Sigmoid colon (tissue), 7 donors: ENCODE results near the gene NKX2-3. TPM values are rescaled to one million over a fixed set of nuclear protein-coding genes. Genes with fewer than 3 reads are reported as not detected.
A peak's percentile ranks its signal among the peaks of the same experiment; 100 is the strongest.

Experiments
- DNase-seq: peaks from one replicate; pipeline ENCODE4 v3.0.0-alpha.2; 2019
- H3K27ac ChIP-seq, 4 donors: fragments of 200-600 bp; sonication (generic); one replicate each; pipeline ENCODE4 v1.5.1; 2016 to 2019; ENCODE audit warnings: mild to moderate bottlenecking in 1 of 4
- H3K27me3 ChIP-seq, 3 donors: fragments of 200-600 bp; sonication (generic); one replicate each; pipeline ENCODE4 v1.5.1; 2019; ENCODE audit warnings: mild to moderate bottlenecking in 1 of 3
- H3K36me3 ChIP-seq, 4 donors: fragments of 200-600 bp; sonication (generic); one replicate each; pipeline ENCODE4 v1.5.1; 2016 to 2019
- H3K4me1 ChIP-seq, 4 donors: fragments of 200-600 bp; sonication (generic); one replicate each; pipeline ENCODE4 v1.5.1; 2017 to 2019
- H3K4me3 ChIP-seq, 4 donors: fragments of 200-600 bp; sonication (generic); one replicate each; pipeline ENCODE4 v1.5.1; 2017 to 2019; ENCODE audit warnings: mild to moderate bottlenecking in 2 of 4, moderate library complexity in 1 of 4
- H3K9me3 ChIP-seq, 4 donors: fragments of 200-600 bp in 3 of 4; sonication (generic) in 3 of 4; one replicate each; pipeline versions ENCODE4 v1.5.1 to v1.6.1; 2013 to 2019
- EP300 ChIP-seq, 4 donors: sonication (generic); formaldehyde crosslinking; IDR thresholded peaks; one replicate each; pipeline ENCODE4 v1.6.1; 2017; ENCODE audit warnings: antibody characterized with exemption in 4 of 4
- POLR2A ChIP-seq, 2 donors: fragments of 450-650 bp; IDR thresholded peaks; one replicate each; pipeline ENCODE4 v1.6.1; 2016; ENCODE audit warnings: antibody characterized with exemption in 2 of 2, mild to moderate bottlenecking in 2 of 2, moderate library complexity in 2 of 2
- POLR2AphosphoS5 ChIP-seq, 4 donors: sonication (generic); formaldehyde crosslinking; IDR thresholded peaks; one replicate each; pipeline ENCODE4 v1.6.1; 2017; ENCODE audit warnings: antibody characterized with exemption in 4 of 4
- WGBS, 2 donors: extraction: QIAGEN DNeasy Blood & Tissue Kit; methylation state at CpG; one replicate each; pipeline ENCODE4 v1.1.7; 2013; 5-methylcytosine and 5-hydroxymethylcytosine counted together
- intact Hi-C: fragments of 100-400 bp; cut with DNase I; formaldehyde crosslinking; loops from one replicate; pipeline ENCODE4 v1.15.1; 2023
- polyA plus RNA-seq, 3 donors: library from polyadenylated mRNA; stranded (reverse); fragments of 200-250 nt; gene quantifications; one replicate each; pipeline ENCODE4 v1.2.3, GENCODE V29; 2013
- total RNA-seq, 4 donors: library from RNA; depleted of rRNA; stranded (reverse); fragments of >200 nt; gene quantifications; one replicate each; pipeline ENCODE4 v1.1.0, GENCODE V29; 2016
- TF ChIP-seq, protein P1 (sequence below), 4 experiments: fragments of 450-650 bp in 3 of 4; fragments of 200-600 bp in 1 of 4; IDR thresholded peaks; one replicate each; pipeline ENCODE4 v1.5.1; 2016 to 2019; ENCODE audit warnings: antibody characterized with exemption in 4 of 4, mild to moderate bottlenecking in 3 of 4, moderate library complexity in 2 of 4
- donor health status: healthy with polysubstance abuse.
- donor health status: Bipolar disorder and iron deficiency.
- donor health status: healthy.

NKX2-3 gene
- total and polyA plus RNA-seq, 7 donors: 5.8 to 49.9 (median 32.4) TPM

DNA sequence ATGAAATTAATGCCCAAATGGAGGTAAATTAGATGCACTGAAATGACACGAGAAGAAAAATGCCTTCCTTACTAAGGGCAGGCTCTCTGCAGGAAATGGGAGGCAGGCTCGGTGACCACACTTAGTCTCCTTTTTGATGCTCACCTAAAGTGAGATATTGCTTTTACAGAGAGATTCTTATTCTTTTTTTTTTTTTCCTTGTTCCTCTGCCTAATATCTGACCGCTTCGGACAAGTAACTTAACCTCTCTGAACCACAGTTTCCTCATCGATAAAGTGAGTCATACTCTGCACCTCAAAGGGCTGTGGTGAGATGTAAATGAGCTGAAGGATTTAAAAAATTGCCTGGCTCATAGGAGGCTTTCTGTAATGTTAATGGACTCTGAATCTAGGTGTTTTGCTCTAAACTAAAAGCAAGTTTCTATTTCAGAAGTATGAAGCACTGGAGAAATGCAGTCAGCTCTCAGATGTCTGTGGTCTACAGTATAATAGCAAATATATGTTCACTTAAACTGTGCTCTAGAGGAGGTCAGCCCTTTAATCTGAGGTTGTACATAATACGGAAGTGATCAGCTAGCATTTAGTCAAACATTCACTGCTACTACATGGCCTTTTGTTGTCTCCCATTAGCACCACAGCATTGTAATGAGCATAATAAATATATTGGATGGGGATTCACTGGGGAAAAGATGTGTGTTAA, 23.2 kb downstream of the NKX2-3 start:
- Histone ChIP-seq H3K36me3 (no peaks in the 10 kb centered on the region), H3K4me3 (no peak overlapping the region), H3K27ac (no peak overlapping the region), H3K27me3 (no peaks in the 10 kb centered on the region), H3K9me3 (no peaks in the 10 kb centered on the region), H3K4me1 (peaks cover 0 to 9% (median 2%) of the 10 kb centered on the region in 4 donors)
- intact Hi-C loops: loop anchor here (5.0 kb wide), 1 partner anchor 56 kb away; no protein-coding TSS in a partner anchor
- 47 to 71% methylated on average over 6 of the region's 6 CpGs for WGBS, 2 donors
- no peak for TF ChIP-seq EP300 (IDR thresholded peaks at IDR 0.05)
- TF ChIP-seq POLR2A (IDR thresholded peaks at IDR 0.05): no peak
- TF ChIP-seq, protein P1, sequence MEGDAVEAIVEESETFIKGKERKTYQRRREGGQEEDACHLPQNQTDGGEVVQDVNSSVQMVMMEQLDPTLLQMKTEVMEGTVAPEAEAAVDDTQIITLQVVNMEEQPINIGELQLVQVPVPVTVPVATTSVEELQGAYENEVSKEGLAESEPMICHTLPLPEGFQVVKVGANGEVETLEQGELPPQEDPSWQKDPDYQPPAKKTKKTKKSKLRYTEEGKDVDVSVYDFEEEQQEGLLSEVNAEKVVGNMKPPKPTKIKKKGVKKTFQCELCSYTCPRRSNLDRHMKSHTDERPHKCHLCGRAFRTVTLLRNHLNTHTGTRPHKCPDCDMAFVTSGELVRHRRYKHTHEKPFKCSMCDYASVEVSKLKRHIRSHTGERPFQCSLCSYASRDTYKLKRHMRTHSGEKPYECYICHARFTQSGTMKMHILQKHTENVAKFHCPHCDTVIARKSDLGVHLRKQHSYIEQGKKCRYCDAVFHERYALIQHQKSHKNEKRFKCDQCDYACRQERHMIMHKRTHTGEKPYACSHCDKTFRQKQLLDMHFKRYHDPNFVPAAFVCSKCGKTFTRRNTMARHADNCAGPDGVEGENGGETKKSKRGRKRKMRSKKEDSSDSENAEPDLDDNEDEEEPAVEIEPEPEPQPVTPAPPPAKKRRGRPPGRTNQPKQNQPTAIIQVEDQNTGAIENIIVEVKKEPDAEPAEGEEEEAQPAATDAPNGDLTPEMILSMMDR (IDR thresholded peaks at IDR 0.05): no peak
- TF ChIP-seq POLR2AphosphoS5 (IDR thresholded peaks at IDR 0.05): no peak
- DNase-seq: no peak

DNA sequence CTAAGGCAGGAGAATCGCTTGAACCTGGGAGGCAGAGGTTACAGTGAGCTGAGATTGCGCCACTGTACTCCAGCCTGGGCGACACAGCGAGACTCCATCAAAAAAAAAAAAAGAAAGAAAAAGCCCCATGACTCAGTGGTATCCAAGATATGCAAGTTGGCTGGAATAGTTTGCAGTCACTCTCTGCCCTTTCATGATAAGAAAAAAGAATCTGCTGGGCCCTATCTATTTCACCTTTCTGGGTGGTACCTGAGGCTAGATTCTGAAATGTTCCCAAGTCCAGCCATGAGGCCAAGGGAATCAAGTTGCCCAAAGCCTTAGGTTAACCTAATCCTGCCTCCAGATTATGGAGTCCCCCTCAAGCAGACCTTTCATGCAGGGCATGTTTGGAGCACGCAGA, 24.3 kb downstream of the NKX2-3 start:
- no peak for DNase-seq
- Histone ChIP-seq H3K27ac (no peak overlapping the region), H3K4me3 (no peak overlapping the region), H3K36me3 (no peaks in the 10 kb centered on the region), H3K4me1 (peaks cover 0 to 3% (median 0%) of the 10 kb centered on the region in 4 donors), H3K27me3 (no peaks in the 10 kb centered on the region), H3K9me3 (no peaks in the 10 kb centered on the region)
- 96 to 97% methylated on average over 5 of the region's 5 CpGs for WGBS, 2 donors
- TF ChIP-seq POLR2AphosphoS5 (IDR thresholded peaks at IDR 0.05) (no peak), POLR2A (IDR thresholded peaks at IDR 0.05) (no peak), EP300 (IDR thresholded peaks at IDR 0.05) (no peak)
- TF ChIP-seq, protein P1 (IDR thresholded peaks at IDR 0.05): no peak
- intact Hi-C loops: loop anchor here (5.0 kb wide), 1 partner anchor 55 kb away; no protein-coding TSS in a partner anchor

DNA sequence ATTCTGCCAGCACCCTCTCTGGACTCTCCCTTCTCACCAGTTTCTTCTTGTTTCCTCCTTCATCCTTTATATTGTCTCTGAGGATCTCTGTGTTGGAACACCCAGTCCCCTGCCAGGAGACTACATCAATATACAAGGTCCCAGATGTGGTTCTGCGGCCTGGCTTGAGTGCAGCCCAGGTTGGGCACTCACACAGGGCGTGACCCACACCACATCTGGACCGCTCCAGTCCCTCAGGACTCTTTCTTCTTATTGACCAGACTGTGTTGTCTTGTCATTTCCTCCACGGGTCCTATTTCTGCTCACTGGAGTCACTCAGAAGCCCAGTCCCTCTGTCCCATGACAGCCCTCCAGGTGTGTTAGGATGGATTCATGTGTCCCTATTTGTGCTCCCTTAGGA, 26.0 kb downstream of the NKX2-3 start:
- 76 to 88% methylated on average over 4 of the region's 4 CpGs for WGBS, 2 donors
- no peak for TF ChIP-seq POLR2AphosphoS5 (IDR thresholded peaks at IDR 0.05)
- TF ChIP-seq POLR2A (IDR thresholded peaks at IDR 0.05): no peak
- TF ChIP-seq, protein P1 (IDR thresholded peaks at IDR 0.05): no peak
- no peak for TF ChIP-seq EP300 (IDR thresholded peaks at IDR 0.05)
- no peak overlapping the region for H3K4me3 ChIP-seq
- H3K4me1 ChIP-seq: no peaks in the 10 kb centered on the region
- no peaks in the 10 kb centered on the region for H3K36me3 ChIP-seq
- H3K27ac ChIP-seq: no peak overlapping the region
- no peaks in the 10 kb centered on the region for H3K27me3 ChIP-seq
- no peaks in the 10 kb centered on the region for H3K9me3 ChIP-seq
- intact Hi-C loops: loop anchor here (5.0 kb wide), 1 partner anchor 54 kb away; no protein-coding TSS in a partner anchor
- no peak for DNase-seq

DNA sequence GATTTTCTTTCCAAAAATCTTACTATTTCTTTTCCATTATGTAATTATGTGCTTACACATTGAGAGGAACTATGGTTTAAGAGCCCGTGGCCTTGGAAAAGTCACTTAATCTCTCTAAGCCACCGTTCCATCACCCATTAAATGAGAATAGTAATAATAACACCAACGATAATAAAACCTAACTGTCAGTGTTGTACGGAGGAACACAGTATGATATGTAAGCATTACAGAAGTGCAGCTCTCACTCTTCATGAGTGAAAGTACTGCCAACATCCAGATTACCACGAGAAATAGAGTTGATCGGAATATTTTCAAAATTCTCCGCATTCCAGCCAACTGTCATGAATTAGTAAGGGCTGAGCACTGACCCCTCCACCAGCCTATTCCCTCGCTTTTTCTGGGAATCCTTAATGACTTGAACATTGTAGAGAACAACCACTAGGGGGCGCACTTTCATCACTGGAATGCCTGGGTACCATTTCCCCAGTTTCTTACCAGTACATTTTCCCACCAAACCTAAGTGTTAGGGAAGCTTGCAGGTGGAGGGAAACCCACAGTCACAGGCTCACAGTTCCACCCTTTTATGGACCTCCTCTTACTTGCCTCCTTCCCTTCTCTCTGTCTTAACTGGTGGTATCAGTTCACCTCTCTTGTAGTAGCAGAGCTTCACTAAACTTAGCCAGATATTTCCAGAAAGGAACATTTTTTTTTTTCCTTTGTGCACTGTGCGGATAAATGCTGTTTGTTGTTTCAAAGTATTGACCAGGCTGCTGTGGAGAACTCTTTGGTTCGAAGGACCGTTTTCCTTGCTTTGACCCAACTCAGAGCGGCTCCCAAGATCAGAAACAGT, 27.8 kb downstream of the NKX2-3 start:
- Histone ChIP-seq H3K4me3 (no peak overlapping the region), H3K27ac (no peak overlapping the region), H3K4me1 (no peaks in the 10 kb centered on the region), H3K36me3 (no peaks in the 10 kb centered on the region), H3K27me3 (no peaks in the 10 kb centered on the region), H3K9me3 (no peaks in the 10 kb centered on the region)
- TF ChIP-seq POLR2A (IDR thresholded peaks at IDR 0.05) (no peak), EP300 (IDR thresholded peaks at IDR 0.05) (no peak), POLR2AphosphoS5 (IDR thresholded peaks at IDR 0.05) (no peak)
- TF ChIP-seq, protein P1 (IDR thresholded peaks at IDR 0.05): peak; percentile 49 to 79 (median 64)
- peak; percentile 69 for DNase-seq
- intact Hi-C loops: loop anchor here (2.0 kb wide), 1 partner anchor 152 kb away; no protein-coding TSS in a partner anchor
- WGBS, 2 donors: 35 to 53% methylated on average over 13 of the region's 13 CpGs
